ENCODE results near the gene PIP5KL1. TPM values are rescaled to one million over a fixed set of nuclear protein-coding genes. Genes with fewer than 3 reads are reported as not detected.

The PIP5KL1 gene
- total RNA-seq, 1 donor from 2014 or later = 4.9 TPM

DNA sequence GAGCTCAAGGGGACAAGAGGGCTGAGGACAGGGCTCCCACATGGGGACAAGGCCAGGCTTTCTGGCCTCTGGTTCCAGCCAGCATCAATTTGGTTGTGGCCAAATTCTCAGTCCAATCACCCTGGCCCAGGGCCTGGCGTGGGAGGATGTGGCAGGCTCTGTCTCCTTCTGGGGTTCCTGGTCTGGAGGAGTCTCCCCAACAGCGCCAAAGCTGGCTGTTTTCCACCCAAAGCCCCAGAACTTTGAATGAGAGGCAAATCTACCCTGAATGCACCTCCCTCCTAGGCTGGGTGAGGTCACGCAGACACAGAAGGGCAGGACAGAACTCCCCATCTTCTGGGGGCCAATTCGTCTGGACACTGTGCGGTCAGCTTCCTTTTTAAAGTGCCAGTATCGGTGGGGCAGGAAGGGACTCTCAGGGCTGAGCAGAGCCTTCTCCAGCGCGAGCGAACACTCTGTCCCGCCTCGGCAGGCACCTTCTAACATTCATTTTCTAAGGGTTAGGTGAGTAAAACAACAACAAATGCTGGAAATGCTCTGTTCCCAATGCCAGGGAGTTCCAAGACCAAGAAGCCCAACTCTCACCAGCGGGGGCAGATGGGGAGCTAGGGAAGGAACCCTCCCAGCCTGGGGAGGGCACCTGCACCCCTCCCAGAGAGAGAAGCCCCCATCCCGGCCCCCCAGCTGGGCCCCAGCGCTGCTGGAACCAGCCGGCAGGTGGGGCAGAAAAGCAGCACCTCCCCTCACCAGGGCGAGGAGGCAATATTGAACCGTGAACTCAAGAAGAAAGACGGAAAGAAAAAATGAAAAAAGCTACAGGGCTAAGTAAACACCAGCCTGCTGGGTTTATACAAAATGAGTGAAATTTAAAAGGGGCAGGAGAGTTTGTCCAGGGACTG lies 10.7 kb upstream of the PIP5KL1 start:
- no peak for DNase-seq (ENCODE audit: low read depth)
- Histone ChIP-seq H4K20me1 (ENCODE audit: insufficient read depth, low read length) (peaks cover 16% of the 10 kb centered on the region), H3K27ac (ENCODE audit: low read depth, low read length) (no peak overlapping the region), H3K27me3 (ENCODE audit: insufficient read depth, low read length) (no peaks in the 10 kb centered on the region), H3K4me1 (ENCODE audit: insufficient read depth, low read length) (peaks cover 9% of the 10 kb centered on the region), H3K4me2 (ENCODE audit: low read length) (no peak overlapping the region), H3K4me3 (ENCODE audit: insufficient read depth, low read depth, low read length) (no peak overlapping the region), H2AFZ (ENCODE audit: low read depth, low read length) (no peak overlapping the region), H3K9me3 (ENCODE audit: insufficient read depth, low read depth, low read length) (no peaks in the 10 kb centered on the region), H3K36me3 (ENCODE audit: insufficient read depth, low read length) (no peaks in the 10 kb centered on the region), H3K79me2 (ENCODE audit: insufficient read depth, low read length) (peaks cover 13% of the 10 kb centered on the region), H3K9ac (ENCODE audit: low read length) (no peak overlapping the region)
- FAIRE-seq = no peak
- Mint-ChIP-seq H3K27me3 (ENCODE audit: low read depth, unreplicated experiment) (no peaks in the 10 kb centered on the region), H3K9me3 (ENCODE audit: unreplicated experiment) (no peaks in the 10 kb centered on the region), H3K4me1 (ENCODE audit: low read depth, unreplicated experiment) (peaks cover 2% of the 10 kb centered on the region), H3K36me3 (ENCODE audit: low read depth, unreplicated experiment) (peaks cover 7% of the 10 kb centered on the region), H3K27ac (ENCODE audit: unreplicated experiment) (no peak overlapping the region), H3K4me3 (ENCODE audit: unreplicated experiment) (no peak overlapping the region)
- TF ChIP-seq EZH2 (IDR thresholded peaks at IDR 0.05; ENCODE audit: insufficient read depth, low read length) = no peak
- TF ChIP-seq, protein P1, sequence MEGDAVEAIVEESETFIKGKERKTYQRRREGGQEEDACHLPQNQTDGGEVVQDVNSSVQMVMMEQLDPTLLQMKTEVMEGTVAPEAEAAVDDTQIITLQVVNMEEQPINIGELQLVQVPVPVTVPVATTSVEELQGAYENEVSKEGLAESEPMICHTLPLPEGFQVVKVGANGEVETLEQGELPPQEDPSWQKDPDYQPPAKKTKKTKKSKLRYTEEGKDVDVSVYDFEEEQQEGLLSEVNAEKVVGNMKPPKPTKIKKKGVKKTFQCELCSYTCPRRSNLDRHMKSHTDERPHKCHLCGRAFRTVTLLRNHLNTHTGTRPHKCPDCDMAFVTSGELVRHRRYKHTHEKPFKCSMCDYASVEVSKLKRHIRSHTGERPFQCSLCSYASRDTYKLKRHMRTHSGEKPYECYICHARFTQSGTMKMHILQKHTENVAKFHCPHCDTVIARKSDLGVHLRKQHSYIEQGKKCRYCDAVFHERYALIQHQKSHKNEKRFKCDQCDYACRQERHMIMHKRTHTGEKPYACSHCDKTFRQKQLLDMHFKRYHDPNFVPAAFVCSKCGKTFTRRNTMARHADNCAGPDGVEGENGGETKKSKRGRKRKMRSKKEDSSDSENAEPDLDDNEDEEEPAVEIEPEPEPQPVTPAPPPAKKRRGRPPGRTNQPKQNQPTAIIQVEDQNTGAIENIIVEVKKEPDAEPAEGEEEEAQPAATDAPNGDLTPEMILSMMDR (IDR thresholded peaks at IDR 0.05; ENCODE audit: insufficient read depth, low read depth, low read length) = no peak

DNA sequence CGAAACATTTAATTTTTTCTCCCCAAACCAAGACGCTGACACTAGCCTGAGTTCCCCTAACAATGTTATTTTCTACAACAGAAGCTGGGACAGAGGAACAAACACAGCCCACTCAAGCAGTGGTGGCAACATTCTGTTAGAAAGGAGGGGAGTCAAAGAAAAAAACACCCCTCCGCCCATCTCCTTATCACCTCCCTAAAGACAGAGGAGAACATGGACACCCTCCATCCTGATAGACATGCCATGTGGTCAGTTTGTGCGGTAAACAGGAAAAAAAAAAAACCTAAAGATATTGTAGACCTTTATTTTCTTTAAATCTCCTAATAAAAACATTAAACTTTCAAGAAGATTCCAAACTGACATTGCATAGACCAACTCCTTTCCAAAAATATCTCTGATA lies 10.0 kb upstream of the PIP5KL1 start:
- H3K4me2 ChIP-seq (ENCODE audit: low read length) = no peak overlapping the region
- H3K4me3 Mint-ChIP-seq (ENCODE audit: unreplicated experiment) = no peak overlapping the region
- DNase-seq (ENCODE audit: low read depth) (no peak), FAIRE-seq (no peak)
- H3K4me3 ChIP-seq (ENCODE audit: insufficient read depth, low read depth, low read length) = no peak overlapping the region
- no peaks in the 10 kb centered on the region for H3K27me3 Mint-ChIP-seq (ENCODE audit: low read depth, unreplicated experiment)
- H3K27ac Mint-ChIP-seq (ENCODE audit: unreplicated experiment) = no peak overlapping the region
- peaks cover 9% of the 10 kb centered on the region for H3K4me1 Mint-ChIP-seq (ENCODE audit: low read depth, unreplicated experiment)
- peaks cover 23% of the 10 kb centered on the region for H4K20me1 ChIP-seq (ENCODE audit: insufficient read depth, low read length)
- no peaks in the 10 kb centered on the region for H3K27me3 ChIP-seq (ENCODE audit: insufficient read depth, low read length)
- TF ChIP-seq, protein P1 (IDR thresholded peaks at IDR 0.05; ENCODE audit: insufficient read depth, low read depth, low read length) = no peak
- no peak for TF ChIP-seq EZH2 (IDR thresholded peaks at IDR 0.05; ENCODE audit: insufficient read depth, low read length)
- H3K9me3 Mint-ChIP-seq (ENCODE audit: unreplicated experiment) = no peaks in the 10 kb centered on the region
- H3K79me2 ChIP-seq (ENCODE audit: insufficient read depth, low read length) = peaks cover 20% of the 10 kb centered on the region
- H3K27ac ChIP-seq (ENCODE audit: low read depth, low read length) = no peak overlapping the region
- H3K9me3 ChIP-seq (ENCODE audit: insufficient read depth, low read depth, low read length) = no peaks in the 10 kb centered on the region
- H3K36me3 ChIP-seq (ENCODE audit: insufficient read depth, low read length) = no peaks in the 10 kb centered on the region
- H3K9ac ChIP-seq (ENCODE audit: low read length) = no peak overlapping the region
- H2AFZ ChIP-seq (ENCODE audit: low read depth, low read length) = no peak overlapping the region
- H3K4me1 ChIP-seq (ENCODE audit: insufficient read depth, low read length) = peaks cover 16% of the 10 kb centered on the region
- H3K36me3 Mint-ChIP-seq (ENCODE audit: low read depth, unreplicated experiment) = peaks cover 10% of the 10 kb centered on the region

DNA sequence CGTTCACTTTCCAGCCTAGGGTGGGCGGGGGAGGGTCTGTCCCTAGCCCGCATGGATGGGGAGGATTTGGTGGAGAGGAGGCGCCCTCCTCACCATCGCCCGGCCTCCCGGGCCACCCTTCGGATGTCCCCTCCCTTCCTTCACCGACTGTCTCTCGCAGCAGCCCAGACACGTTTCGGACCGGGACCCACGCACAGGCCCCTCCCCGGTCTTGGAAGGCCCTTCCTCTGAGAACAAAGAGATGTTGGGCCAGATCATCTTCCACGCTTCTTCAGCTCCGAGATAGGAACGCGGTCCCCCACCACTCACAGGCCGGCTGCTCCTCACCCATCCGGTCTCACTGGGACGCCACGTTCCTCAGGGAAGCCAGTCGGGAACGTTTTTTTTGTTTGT lies 7.7 kb upstream of the PIP5KL1 start:
- H3K27me3 Mint-ChIP-seq (ENCODE audit: low read depth, unreplicated experiment) = peaks cover 1% of the 10 kb centered on the region
- Histone ChIP-seq H3K9me3 (ENCODE audit: insufficient read depth, low read depth, low read length) (no peaks in the 10 kb centered on the region), H3K4me1 (ENCODE audit: insufficient read depth, low read length) (peaks cover 17% of the 10 kb centered on the region), H3K4me2 (ENCODE audit: low read length) (peak overlapping the region; percentile 97), H3K27ac (ENCODE audit: low read depth, low read length) (no peak overlapping the region), H4K20me1 (ENCODE audit: insufficient read depth, low read length) (peaks cover 31% of the 10 kb centered on the region), H2AFZ (ENCODE audit: low read depth, low read length) (peak overlapping the region; percentile 81), H3K79me2 (ENCODE audit: insufficient read depth, low read length) (peaks cover 36% of the 10 kb centered on the region), H3K36me3 (ENCODE audit: insufficient read depth, low read length) (no peaks in the 10 kb centered on the region), H3K27me3 (ENCODE audit: insufficient read depth, low read length) (no peaks in the 10 kb centered on the region), H3K9ac (ENCODE audit: low read length) (peak overlapping the region; percentile 91), H3K4me3 (ENCODE audit: insufficient read depth, low read depth, low read length) (peak overlapping the region; percentile 85)
- TF ChIP-seq, protein P1 (IDR thresholded peaks at IDR 0.05; ENCODE audit: insufficient read depth, low read depth, low read length) = no peak
- no peak for TF ChIP-seq EZH2 (IDR thresholded peaks at IDR 0.05; ENCODE audit: insufficient read depth, low read length)
- no peak overlapping the region for H3K27ac Mint-ChIP-seq (ENCODE audit: unreplicated experiment)
- no peaks in the 10 kb centered on the region for H3K9me3 Mint-ChIP-seq (ENCODE audit: unreplicated experiment)
- H3K4me1 Mint-ChIP-seq (ENCODE audit: low read depth, unreplicated experiment) = peaks cover 10% of the 10 kb centered on the region
- peaks cover 10% of the 10 kb centered on the region for H3K36me3 Mint-ChIP-seq (ENCODE audit: low read depth, unreplicated experiment)
- H3K4me3 Mint-ChIP-seq (ENCODE audit: unreplicated experiment) = peak overlapping the region; percentile 70
- FAIRE-seq (no peak), DNase-seq (ENCODE audit: low read depth) (no peak)

All from astrocyte (in vitro differentiated cells and primary cell).